ENCODE measurements around the gene ZNF839.

The ZNF839 gene

DNA sequence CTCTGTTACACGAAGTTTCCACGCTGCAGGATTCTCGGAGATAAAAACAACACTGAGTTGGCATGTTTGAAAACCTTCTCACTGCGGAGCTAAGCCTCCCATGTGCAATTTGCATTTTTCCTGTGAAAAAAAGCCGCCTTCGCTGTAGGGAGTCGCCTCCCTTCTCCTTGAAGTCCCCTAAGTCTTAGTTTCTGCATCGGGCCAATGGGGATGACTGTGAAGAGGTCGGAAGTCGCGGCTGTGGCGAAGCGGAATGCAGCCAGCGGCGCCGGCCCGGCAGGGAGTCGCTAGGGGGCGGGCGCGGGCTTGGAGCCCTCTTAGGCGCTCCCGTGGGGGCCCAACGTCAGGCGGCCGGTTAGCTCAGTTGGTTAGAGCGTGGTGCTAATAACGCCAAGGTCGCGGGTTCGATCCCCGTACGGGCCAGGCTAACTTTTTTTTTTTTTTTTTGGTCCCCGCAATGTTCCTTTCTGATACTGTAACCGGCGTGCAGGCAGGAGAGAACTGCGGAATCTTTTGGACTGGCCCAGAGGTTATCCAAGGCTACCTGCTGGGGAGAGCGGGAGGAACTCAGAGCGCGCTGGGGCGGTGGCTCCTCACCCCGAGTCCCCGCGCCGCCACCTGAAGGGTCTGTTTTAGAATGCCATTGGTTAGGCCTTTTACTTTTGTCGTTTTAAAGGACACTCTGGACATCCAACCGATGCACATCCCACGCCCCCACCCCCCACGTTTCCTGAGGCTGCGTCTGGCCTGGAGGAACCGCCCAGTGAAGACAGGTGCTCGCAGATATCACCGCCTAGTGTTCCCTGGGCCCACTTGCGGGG is 2.6 kb upstream of the ZNF839 start:
- Histone ChIP-seq H3K36me3 (ENCODE audit: control insufficient read depth in 2 of 2, insufficient read depth in 1 of 2, low read length in 2 of 2) (peaks cover 0 to 9% of the 10 kb centered on the region in 2 experiments; a peak in 1 of 3 replicates), H3K27ac (ENCODE audit: extremely low read depth, low read depth, low read length) (peak overlapping the region; percentile 78), H3K4me1 (ENCODE audit: control insufficient read depth, insufficient read depth, low read length) (peaks cover 13% of the 10 kb centered on the region), H3K9me3 (ENCODE audit: control insufficient read depth, insufficient read depth, low read depth, low read length) (no peaks in the 10 kb centered on the region), H3K4me3 (ENCODE audit: low read depth, low read length) (peak overlapping the region; percentile 62)
- CTCF ChIA-PET = interaction anchor here (0.6 to 1.1 kb wide), 7 partner anchors 13 to 586 kb away, joined by 3 to 7 read pairs (median 4); partner anchors contain the start of gene MOK
- POLR2A ChIA-PET = interaction anchor here (0.7 to 1.3 kb wide), 4 partner anchors 12 to 351 kb away, joined by 3 to 7 read pairs (median 4); partner anchors contain the start of gene MOK
- TF ChIP-seq ZSCAN23 (tag by site-specific recombination; IDR thresholded peaks at IDR 0.05) (peak; percentile 99), ZNF266 (tag by site-specific recombination; IDR thresholded peaks at IDR 0.05; ENCODE audit: low read depth) (no peak), ZBTB1 (tag by site-specific recombination; IDR thresholded peaks at IDR 0.05) (peak; percentile 77; the same call in 1 of the 2 replicates), ZNF777 (tag by site-specific recombination; IDR thresholded peaks at IDR 0.05; ENCODE audit: borderline replicate concordance) (no peak), ZNF391 (tag by site-specific recombination; IDR thresholded peaks at IDR 0.05; ENCODE audit: borderline replicate concordance, low read depth) (peak; percentile 97), ZNF624 (tag by site-specific recombination; IDR thresholded peaks at IDR 0.05) (no peak), ZNF169 (tag by site-specific recombination; IDR thresholded peaks at IDR 0.05) (no peak; the same call in 1 of the 2 replicates), ZNF366 (tag by site-specific recombination; conservative IDR thresholded peaks at IDR 0.05) (peak; percentile 1; the same call in 1 of the 2 replicates), YY2 (tag by site-specific recombination; IDR thresholded peaks at IDR 0.05) (peak; percentile 79), ZBTB26 (tag by site-specific recombination; optimal IDR thresholded peaks at IDR 0.05) (peak; percentile 63), ZNF596 (tag by site-specific recombination; IDR thresholded peaks at IDR 0.05) (0 out of 2 replicates have a peak, but pooled peaks have one; percentile 16), HOXA7 (CRISPR knock-in tag; IDR thresholded peaks at IDR 0.05; ENCODE audit: borderline replicate concordance) (no peak), ZNF549 (tag by site-specific recombination; IDR thresholded peaks at IDR 0.05) (no peak), ZNF433 (tag by site-specific recombination; IDR thresholded peaks at IDR 0.05; ENCODE audit: low read depth) (no peak), ZNF555 (tag by site-specific recombination; conservative IDR thresholded peaks at IDR 0.05) (no peak), ZNF518A (tag by site-specific recombination; conservative IDR thresholded peaks at IDR 0.05; ENCODE audit: low read depth) (0 out of 2 replicates have a peak, but pooled peaks have one; percentile 53), KLF7 (tag by site-specific recombination; IDR thresholded peaks at IDR 0.05; ENCODE audit: borderline replicate concordance) (peak; percentile 94), OVOL3 (tag by site-specific recombination; IDR thresholded peaks at IDR 0.05) (0 out of 2 replicates have a peak, but pooled peaks have one; percentile 76), ZNF146 (tag by site-specific recombination; IDR thresholded peaks at IDR 0.05) (peak; percentile 35; the same call in 1 of the 2 replicates)
- TF ChIP-seq, protein P1, sequence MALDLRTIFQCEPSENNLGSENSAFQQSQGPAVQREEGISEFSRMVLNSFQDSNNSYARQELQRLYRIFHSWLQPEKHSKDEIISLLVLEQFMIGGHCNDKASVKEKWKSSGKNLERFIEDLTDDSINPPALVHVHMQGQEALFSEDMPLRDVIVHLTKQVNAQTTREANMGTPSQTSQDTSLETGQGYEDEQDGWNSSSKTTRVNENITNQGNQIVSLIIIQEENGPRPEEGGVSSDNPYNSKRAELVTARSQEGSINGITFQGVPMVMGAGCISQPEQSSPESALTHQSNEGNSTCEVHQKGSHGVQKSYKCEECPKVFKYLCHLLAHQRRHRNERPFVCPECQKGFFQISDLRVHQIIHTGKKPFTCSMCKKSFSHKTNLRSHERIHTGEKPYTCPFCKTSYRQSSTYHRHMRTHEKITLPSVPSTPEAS (tag by site-specific recombination; IDR thresholded peaks at IDR 0.05) = peak; percentile 60; the same call in 1 of the 2 replicates
- TF ChIP-seq, protein P2, sequence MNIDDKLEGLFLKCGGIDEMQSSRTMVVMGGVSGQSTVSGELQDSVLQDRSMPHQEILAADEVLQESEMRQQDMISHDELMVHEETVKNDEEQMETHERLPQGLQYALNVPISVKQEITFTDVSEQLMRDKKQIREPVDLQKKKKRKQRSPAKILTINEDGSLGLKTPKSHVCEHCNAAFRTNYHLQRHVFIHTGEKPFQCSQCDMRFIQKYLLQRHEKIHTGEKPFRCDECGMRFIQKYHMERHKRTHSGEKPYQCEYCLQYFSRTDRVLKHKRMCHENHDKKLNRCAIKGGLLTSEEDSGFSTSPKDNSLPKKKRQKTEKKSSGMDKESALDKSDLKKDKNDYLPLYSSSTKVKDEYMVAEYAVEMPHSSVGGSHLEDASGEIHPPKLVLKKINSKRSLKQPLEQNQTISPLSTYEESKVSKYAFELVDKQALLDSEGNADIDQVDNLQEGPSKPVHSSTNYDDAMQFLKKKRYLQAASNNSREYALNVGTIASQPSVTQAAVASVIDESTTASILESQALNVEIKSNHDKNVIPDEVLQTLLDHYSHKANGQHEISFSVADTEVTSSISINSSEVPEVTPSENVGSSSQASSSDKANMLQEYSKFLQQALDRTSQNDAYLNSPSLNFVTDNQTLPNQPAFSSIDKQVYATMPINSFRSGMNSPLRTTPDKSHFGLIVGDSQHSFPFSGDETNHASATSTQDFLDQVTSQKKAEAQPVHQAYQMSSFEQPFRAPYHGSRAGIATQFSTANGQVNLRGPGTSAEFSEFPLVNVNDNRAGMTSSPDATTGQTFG (tag by site-specific recombination; IDR thresholded peaks at IDR 0.05; ENCODE audit: borderline replicate concordance) = peak; percentile 54; the same call in 1 of the 2 replicates
- TF ChIP-seq, protein P3, sequence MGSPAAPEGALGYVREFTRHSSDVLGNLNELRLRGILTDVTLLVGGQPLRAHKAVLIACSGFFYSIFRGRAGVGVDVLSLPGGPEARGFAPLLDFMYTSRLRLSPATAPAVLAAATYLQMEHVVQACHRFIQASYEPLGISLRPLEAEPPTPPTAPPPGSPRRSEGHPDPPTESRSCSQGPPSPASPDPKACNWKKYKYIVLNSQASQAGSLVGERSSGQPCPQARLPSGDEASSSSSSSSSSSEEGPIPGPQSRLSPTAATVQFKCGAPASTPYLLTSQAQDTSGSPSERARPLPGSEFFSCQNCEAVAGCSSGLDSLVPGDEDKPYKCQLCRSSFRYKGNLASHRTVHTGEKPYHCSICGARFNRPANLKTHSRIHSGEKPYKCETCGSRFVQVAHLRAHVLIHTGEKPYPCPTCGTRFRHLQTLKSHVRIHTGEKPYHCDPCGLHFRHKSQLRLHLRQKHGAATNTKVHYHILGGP (tag by site-specific recombination; IDR thresholded peaks at IDR 0.05) = no peak
